Progenitor cell of endocrine pancreas (in vitro differentiated cells): ENCODE results near the gene ALDH1L1. TPM values are rescaled to one million over a fixed set of nuclear protein-coding genes. Genes with fewer than 3 reads are reported as not detected.

Experiments used
- DNase-seq: peaks from one replicate; pipeline ENCODE4 v3.0.0; 2021; ENCODE audit warnings: low spot score; ENCODE audit not compliant: unreplicated experiment
- H3K27ac Mint-ChIP-seq: 2 replicates; pipeline ENCODE4 v1.8.0; 2021; ENCODE audit warnings: mild to moderate bottlenecking, moderate library complexity, mixed read lengths
- H3K27me3 Mint-ChIP-seq: 2 replicates; pipeline ENCODE4 v1.8.0; 2021; ENCODE audit warnings: mixed read lengths
- H3K36me3 Mint-ChIP-seq: 2 replicates; pipeline ENCODE4 v1.8.0; 2022; ENCODE audit warnings: mixed read lengths; ENCODE audit not compliant: insufficient read depth
- H3K4me1 Mint-ChIP-seq: 2 replicates; pipeline ENCODE4 v1.8.0; 2021; ENCODE audit warnings: low read depth, mixed read lengths
- H3K4me3 Mint-ChIP-seq: 2 replicates; pipeline ENCODE4 v1.8.0; 2021; ENCODE audit warnings: low read depth, mild to moderate bottlenecking, moderate library complexity, mixed read lengths
- H3K9me3 Mint-ChIP-seq: 2 replicates; pipeline ENCODE4 v1.8.0; 2021; ENCODE audit warnings: low read depth, mixed read lengths
- CTCF ChIP-seq: fragments of 200-600 bp; sonication (generic); IDR thresholded peaks from one replicate; pipeline ENCODE4 v1.5.0; 2021; ENCODE audit warnings: antibody characterized with exemption, mild to moderate bottlenecking; ENCODE audit not compliant: unreplicated experiment
- total RNA-seq: library from RNA; stranded (reverse); gene quantifications from 2 replicates; pipeline ENCODE4 v1.2.1, GENCODE V29; 2021

ALDH1L1 gene
- total RNA-seq, 1 donor from 2014 or later: 3.1 TPM

- H3K27ac Mint-ChIP-seq: no peak overlapping the region
- H3K27me3 Mint-ChIP-seq: peaks cover 26% of the 10 kb centered on the region
- no peaks in the 10 kb centered on the region for H3K4me1 Mint-ChIP-seq
- TF ChIP-seq CTCF: no peak
- H3K36me3 Mint-ChIP-seq: no peaks in the 10 kb centered on the region
- no peak overlapping the region for H3K4me3 Mint-ChIP-seq
- H3K9me3 Mint-ChIP-seq: no peaks in the 10 kb centered on the region
- DNase-seq: peak; percentile 2
Observed at GRCh38 chr3:126136428-126137220, 43.8 kb downstream of the ALDH1L1 start.

- no peaks in the 10 kb centered on the region for H3K9me3 Mint-ChIP-seq
Observed at GRCh38 chr3:126135406-126136076, 44.8 kb downstream of the ALDH1L1 start.

GRCh38 chr3:126135071-126135405 is 45.3 kb downstream of the ALDH1L1 start:
- Mint-ChIP-seq H3K27ac (no peak overlapping the region), H3K27me3 (peaks cover 20% of the 10 kb centered on the region), H3K4me1 (no peaks in the 10 kb centered on the region), H3K36me3 (no peaks in the 10 kb centered on the region), H3K9me3 (no peaks in the 10 kb centered on the region), H3K4me3 (no peak overlapping the region)
- no peak for DNase-seq
- no peak for TF ChIP-seq CTCF

More at GRCh38 chr3:126135406-126136076, 44.8 kb downstream of the ALDH1L1 start:
- Mint-ChIP-seq H3K27me3 (peaks cover 21% of the 10 kb centered on the region), H3K4me3 (no peak overlapping the region), H3K4me1 (no peaks in the 10 kb centered on the region), H3K27ac (no peak overlapping the region), H3K36me3 (no peaks in the 10 kb centered on the region)
- no peak for DNase-seq
- TF ChIP-seq CTCF: no peak

- peak; percentile 83 for TF ChIP-seq CTCF
- H3K4me3 Mint-ChIP-seq: no peak overlapping the region
- no peaks in the 10 kb centered on the region for H3K4me1 Mint-ChIP-seq
- peaks cover 23% of the 10 kb centered on the region for H3K27me3 Mint-ChIP-seq
- H3K27ac Mint-ChIP-seq: peak overlapping the region; percentile 49
- no peaks in the 10 kb centered on the region for H3K9me3 Mint-ChIP-seq
- DNase-seq: peak; percentile 71
- no peaks in the 10 kb centered on the region for H3K36me3 Mint-ChIP-seq
Observed at GRCh38 chr3:126134219-126134975, 46.0 kb downstream of the ALDH1L1 start.

- Mint-ChIP-seq H3K36me3 (no peaks in the 10 kb centered on the region), H3K27me3 (peaks cover 23% of the 10 kb centered on the region), H3K27ac (no peak overlapping the region), H3K4me1 (no peaks in the 10 kb centered on the region), H3K4me3 (no peak overlapping the region), H3K9me3 (no peaks in the 10 kb centered on the region)
- no peak for TF ChIP-seq CTCF
- DNase-seq: no peak
Observed at GRCh38 chr3:126133606-126134005, 46.8 kb downstream of the ALDH1L1 start.
